K562 (cell line): ENCODE measurements around the gene UHRF1.

Source experiments
- CBFB ChIP-seq: sonication (generic); formaldehyde crosslinking; IDR thresholded peaks from 2 replicates; pipeline ENCODE4 v1.4.0; 2020; ENCODE audit warnings: mild to moderate bottlenecking, missing genetic modification reagents
- MAZ ChIP-seq, 2 experiments: fragments of 450-650 bp in 1 of 2; sonication (generic) in 1 of 2; formaldehyde crosslinking; IDR thresholded peaks in 1 of 2; conservative IDR thresholded peaks in 1 of 2; 2 replicates each; pipeline versions ENCODE4 v1.4.0 to v1.5.0; 2020; ENCODE audit warnings: mild to moderate bottlenecking in 1 of 2, missing genetic modification reagents in 1 of 2
- TF ChIP-seq, protein P1 (sequence below): sonication (generic); formaldehyde crosslinking; IDR thresholded peaks from 2 replicates; pipeline ENCODE4 v1.8.0; 2022; ENCODE audit warnings: missing genetic modification reagents, mild to moderate bottlenecking, borderline replicate concordance
- TF ChIP-seq, protein P2 (sequence below): fragments of 250-450 bp; sonication (Bioruptor Pico); IDR thresholded peaks from 2 replicates; pipeline ENCODE4 v1.5.0; 2021; ENCODE audit warnings: mild to moderate bottlenecking, borderline replicate concordance

DNA sequence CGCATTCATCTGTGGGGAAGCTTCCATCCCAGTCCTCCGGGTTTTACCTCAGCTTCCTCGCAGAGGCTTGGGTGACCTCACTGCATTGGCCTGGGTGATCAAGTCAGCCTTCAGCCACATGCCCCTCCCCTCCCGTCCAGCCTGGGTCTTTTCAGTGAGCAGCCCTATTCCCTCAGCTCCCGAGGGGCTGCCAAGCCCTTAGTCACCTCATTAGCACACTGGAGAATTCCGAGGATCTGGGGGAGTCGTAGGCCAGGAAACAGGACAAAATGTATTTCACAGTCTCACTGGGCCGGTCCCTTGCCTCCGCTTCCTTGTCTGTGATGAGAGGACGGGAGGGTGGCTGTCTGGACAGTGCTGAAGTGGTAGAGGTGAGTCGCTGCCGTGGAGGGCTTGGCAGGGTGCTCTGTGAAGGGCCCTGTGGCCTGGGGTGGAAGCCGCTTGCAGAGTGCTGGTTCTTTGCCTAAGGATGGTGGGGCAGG is 79.5 kb downstream of the UHRF1 start:
- no peak for TF ChIP-seq MAZ (CRISPR knock-in tag; conservative IDR thresholded peaks at IDR 0.05 in 1 of 2, IDR thresholded peaks at IDR 0.05 in 1 of 2)
- TF ChIP-seq, protein P1, sequence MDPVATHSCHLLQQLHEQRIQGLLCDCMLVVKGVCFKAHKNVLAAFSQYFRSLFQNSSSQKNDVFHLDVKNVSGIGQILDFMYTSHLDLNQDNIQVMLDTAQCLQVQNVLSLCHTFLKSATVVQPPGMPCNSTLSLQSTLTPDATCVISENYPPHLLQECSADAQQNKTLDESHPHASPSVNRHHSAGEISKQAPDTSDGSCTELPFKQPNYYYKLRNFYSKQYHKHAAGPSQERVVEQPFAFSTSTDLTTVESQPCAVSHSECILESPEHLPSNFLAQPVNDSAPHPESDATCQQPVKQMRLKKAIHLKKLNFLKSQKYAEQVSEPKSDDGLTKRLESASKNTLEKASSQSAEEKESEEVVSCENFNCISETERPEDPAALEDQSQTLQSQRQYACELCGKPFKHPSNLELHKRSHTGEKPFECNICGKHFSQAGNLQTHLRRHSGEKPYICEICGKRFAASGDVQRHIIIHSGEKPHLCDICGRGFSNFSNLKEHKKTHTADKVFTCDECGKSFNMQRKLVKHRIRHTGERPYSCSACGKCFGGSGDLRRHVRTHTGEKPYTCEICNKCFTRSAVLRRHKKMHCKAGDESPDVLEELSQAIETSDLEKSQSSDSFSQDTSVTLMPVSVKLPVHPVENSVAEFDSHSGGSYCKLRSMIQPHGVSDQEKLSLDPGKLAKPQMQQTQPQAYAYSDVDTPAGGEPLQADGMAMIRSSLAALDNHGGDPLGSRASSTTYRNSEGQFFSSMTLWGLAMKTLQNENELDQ (CRISPR knock-in tag) = no peak
- TF ChIP-seq, protein P2, sequence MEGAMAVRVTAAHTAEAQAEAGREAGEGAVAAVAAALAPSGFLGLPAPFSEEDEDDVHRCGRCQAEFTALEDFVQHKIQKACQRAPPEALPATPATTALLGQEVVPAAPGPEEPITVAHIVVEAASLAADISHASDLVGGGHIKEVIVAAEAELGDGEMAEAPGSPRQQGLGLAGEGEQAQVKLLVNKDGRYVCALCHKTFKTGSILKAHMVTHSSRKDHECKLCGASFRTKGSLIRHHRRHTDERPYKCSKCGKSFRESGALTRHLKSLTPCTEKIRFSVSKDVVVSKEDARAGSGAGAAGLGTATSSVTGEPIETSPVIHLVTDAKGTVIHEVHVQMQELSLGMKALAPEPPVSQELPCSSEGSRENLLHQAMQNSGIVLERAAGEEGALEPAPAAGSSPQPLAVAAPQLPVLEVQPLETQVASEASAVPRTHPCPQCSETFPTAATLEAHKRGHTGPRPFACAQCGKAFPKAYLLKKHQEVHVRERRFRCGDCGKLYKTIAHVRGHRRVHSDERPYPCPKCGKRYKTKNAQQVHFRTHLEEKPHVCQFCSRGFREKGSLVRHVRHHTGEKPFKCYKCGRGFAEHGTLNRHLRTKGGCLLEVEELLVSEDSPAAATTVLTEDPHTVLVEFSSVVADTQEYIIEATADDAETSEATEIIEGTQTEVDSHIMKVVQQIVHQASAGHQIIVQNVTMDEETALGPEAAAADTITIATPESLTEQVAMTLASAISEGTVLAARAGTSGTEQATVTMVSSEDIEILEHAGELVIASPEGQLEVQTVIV (CRISPR knock-in tag) = no peak
- no peak for TF ChIP-seq CBFB (CRISPR knock-in tag)
